Transverse colon (tissue), 3 donors: ENCODE measurements around the gene GIMAP1.

Experiments used
- CTCF ChIP-seq, 5 experiments: fragments of 200-600 bp in 3 of 5; fragments of 450-650 bp in 2 of 5; sonication (generic) in 3 of 5; IDR thresholded peaks; 1 replicate in 2 of 5; 2 replicates in 3 of 5; pipeline ENCODE4 v1.5.1; 2016 to 2017; ENCODE audit warnings: antibody characterized with exemption in 5 of 5, inconsistent platforms in 3 of 5, mild to moderate bottlenecking in 2 of 5, moderate library complexity in 1 of 5
- EP300 ChIP-seq: sonication (generic); formaldehyde crosslinking; IDR thresholded peaks from one replicate; pipeline ENCODE4 v1.6.1; 2017; ENCODE audit warnings: antibody characterized with exemption, low read depth

GRCh38 chr7:150751702-150752101 is 35.3 kb downstream of the GIMAP1 start:
- TF ChIP-seq EP300: no peak
- no peak for TF ChIP-seq CTCF (IDR thresholded peaks at IDR 0.05)
